ENCODE data around the gene DDX3X.
"Not testable (repeated sequence)": the region's sequence is repeated elsewhere in the genome, so short reads cannot be mapped to it uniquely, and the experiment has no call there.

DDX3X gene

DNA sequence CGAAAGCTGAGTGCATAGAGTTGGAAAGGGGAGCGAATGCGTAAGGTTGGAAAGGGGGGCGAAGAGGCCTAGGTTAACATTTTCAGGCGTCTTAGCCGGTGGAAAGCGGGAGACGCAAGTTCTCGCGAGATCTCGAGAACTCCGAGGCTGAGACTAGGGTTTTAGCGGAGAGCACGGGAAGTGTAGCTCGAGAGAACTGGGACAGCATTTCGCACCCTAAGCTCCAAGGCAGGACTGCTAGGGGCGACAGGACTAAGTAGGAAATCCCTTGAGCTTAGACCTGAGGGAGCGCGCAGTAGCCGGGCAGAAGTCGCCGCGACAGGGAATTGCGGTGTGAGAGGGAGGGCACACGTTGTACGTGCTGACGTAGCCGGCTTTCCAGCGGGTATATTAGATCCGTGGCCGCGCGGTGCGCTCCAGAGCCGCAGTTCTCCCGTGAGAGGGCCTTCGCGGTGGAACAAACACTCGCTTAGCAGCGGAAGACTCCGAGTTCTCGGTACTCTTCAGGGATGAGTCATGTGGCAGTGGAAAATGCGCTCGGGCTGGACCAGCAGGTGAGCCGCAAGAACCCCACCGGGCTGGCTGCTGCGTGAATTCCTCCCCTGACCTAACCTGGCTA is at the start of gene DDX3X:
Gene DDX3X (plus strand): TSS at position 419 of the 619 bp plus-strand sequence. CDS start 91 bp downstream, at position 510.
- peak within 1 kb of the TSS; percentile 100 for H3K27ac ChIP-seq (ENCODE audit: low read length)
- no peaks in the 10 kb centered on the region for H3K27me3 ChIP-seq (ENCODE audit: control insufficient read depth, insufficient read depth, low read length)
- H3K9me3 ChIP-seq (ENCODE audit: control insufficient read depth, low read depth, low read length): no peaks in the 10 kb centered on the region
- H3K36me3 ChIP-seq (ENCODE audit: control insufficient read depth, low read depth, low read length): no peaks in the 10 kb centered on the region
- peaks cover 12% of the 10 kb centered on the region for H3K4me1 ChIP-seq (ENCODE audit: control insufficient read depth, low read depth, low read length)
- H3K4me3 ChIP-seq (ENCODE audit: low read length): peak within 1 kb of the TSS; percentile 82
- peak within 1 kb of the TSS; percentile 99 for H3K9ac ChIP-seq (ENCODE audit: low read length)

DNA sequence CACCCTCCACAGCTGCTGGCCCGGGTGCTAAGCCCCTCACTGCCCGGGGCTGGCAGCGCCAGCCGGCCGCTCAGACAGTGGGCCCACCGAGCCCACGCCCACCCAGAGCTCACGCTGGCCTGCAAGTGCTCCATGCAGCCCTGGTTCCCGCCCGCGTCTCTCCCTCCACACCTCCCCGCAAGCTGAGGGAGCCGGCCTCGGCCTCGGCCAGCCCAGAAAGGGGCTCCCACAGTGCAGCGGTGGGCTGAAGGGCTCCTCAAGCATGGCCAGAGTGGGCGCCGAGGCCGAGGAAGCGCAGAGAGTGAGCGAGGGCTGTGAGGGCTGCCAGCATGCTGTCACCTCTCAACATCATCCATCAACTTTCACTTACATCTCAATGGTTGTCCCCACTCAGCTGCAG is 48.0 kb upstream of the DDX3X start:
- H3K9ac ChIP-seq (ENCODE audit: low read length); H3K36me3 ChIP-seq (ENCODE audit: control insufficient read depth, low read depth, low read length); H3K27me3 ChIP-seq (ENCODE audit: control insufficient read depth, insufficient read depth, low read length); H3K4me1 ChIP-seq (ENCODE audit: control insufficient read depth, low read depth, low read length); H3K9me3 ChIP-seq (ENCODE audit: control insufficient read depth, low read depth, low read length); H3K4me3 ChIP-seq (ENCODE audit: low read length); H3K27ac ChIP-seq (ENCODE audit: low read length): not testable (repeated sequence)

DNA sequence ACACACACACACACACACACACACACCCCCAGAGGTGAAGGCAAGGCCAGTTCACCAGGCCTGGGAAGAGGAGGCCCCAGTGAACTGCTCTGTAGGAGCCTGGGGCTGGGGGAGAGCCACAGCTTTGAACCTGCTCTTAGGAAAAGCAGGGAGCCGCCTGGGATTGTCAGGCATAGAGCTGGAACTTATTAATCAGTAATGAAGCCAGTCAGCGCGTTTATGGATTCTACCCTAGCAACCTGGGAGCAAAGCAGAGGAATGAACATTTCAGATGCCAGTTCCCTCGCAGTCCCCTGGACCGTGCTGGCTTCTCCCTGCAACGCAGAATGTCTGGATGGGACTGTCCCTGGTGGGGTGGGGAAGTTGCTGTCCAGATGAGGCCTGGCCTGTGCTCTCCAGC is 45.3 kb upstream of the DDX3X start:
- H3K9ac ChIP-seq (ENCODE audit: low read length): no peak overlapping the region

GRCh38 chrX:41289095-41289494 is 44.9 kb upstream of the DDX3X start:
- Histone ChIP-seq H3K4me3 (ENCODE audit: low read length) (no peak overlapping the region), H3K4me1 (ENCODE audit: control insufficient read depth, low read depth, low read length) (peaks cover 7% of the 10 kb centered on the region), H3K36me3 (ENCODE audit: control insufficient read depth, low read depth, low read length) (no peaks in the 10 kb centered on the region), H3K27me3 (ENCODE audit: control insufficient read depth, insufficient read depth, low read length) (no peaks in the 10 kb centered on the region), H3K27ac (ENCODE audit: low read length) (no peak overlapping the region), H3K9me3 (ENCODE audit: control insufficient read depth, low read depth, low read length) (peaks cover 7% of the 10 kb centered on the region), H3K9ac (ENCODE audit: low read length) (no peak overlapping the region)

More for the DNA sequence above, 45.3 kb upstream of the DDX3X start:
- H3K36me3 ChIP-seq (ENCODE audit: control insufficient read depth, low read depth, low read length): no peaks in the 10 kb centered on the region
- H3K9me3 ChIP-seq (ENCODE audit: control insufficient read depth, low read depth, low read length): peaks cover 7% of the 10 kb centered on the region
- no peaks in the 10 kb centered on the region for H3K27me3 ChIP-seq (ENCODE audit: control insufficient read depth, insufficient read depth, low read length)
- H3K27ac ChIP-seq (ENCODE audit: low read length): no peak overlapping the region
- peaks cover 7% of the 10 kb centered on the region for H3K4me1 ChIP-seq (ENCODE audit: control insufficient read depth, low read depth, low read length)
- no peak overlapping the region for H3K4me3 ChIP-seq (ENCODE audit: low read length)

DNA sequence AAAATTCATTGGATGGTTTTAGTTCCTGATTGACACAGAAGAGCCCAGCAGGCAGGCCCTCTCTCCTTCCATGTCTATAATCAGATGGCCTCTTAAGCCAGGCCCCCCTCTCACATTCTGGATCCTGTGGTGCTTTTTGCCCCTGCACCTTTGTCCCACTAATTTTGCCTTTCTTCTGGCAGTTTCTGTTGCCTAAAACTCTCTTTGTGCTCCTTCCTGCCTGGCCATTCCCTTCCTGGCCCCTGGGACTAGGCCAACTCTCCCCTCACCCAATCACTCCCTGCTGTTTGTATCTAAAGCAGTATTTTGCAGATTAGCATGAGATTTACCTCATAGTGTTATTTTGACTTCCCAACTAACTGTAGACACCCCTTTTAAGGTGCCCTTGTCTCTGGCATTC is 42.7 kb upstream of the DDX3X start:
- peaks cover 7% of the 10 kb centered on the region for H3K9me3 ChIP-seq (ENCODE audit: control insufficient read depth, low read depth, low read length)
- H3K27me3 ChIP-seq (ENCODE audit: control insufficient read depth, insufficient read depth, low read length): no peaks in the 10 kb centered on the region
- peak overlapping the region; percentile 4 for H3K27ac ChIP-seq (ENCODE audit: low read length)
- H3K36me3 ChIP-seq (ENCODE audit: control insufficient read depth, low read depth, low read length): no peaks in the 10 kb centered on the region
- H3K9ac ChIP-seq (ENCODE audit: low read length): no peak overlapping the region
- peaks cover 7% of the 10 kb centered on the region for H3K4me1 ChIP-seq (ENCODE audit: control insufficient read depth, low read depth, low read length)
- no peak overlapping the region for H3K4me3 ChIP-seq (ENCODE audit: low read length)

- Histone ChIP-seq H3K9me3 (ENCODE audit: control insufficient read depth, low read depth, low read length) (peaks cover 7% of the 10 kb centered on the region), H3K27ac (ENCODE audit: low read length) (no peak overlapping the region), H3K36me3 (ENCODE audit: control insufficient read depth, low read depth, low read length) (no peaks in the 10 kb centered on the region), H3K4me3 (ENCODE audit: low read length) (no peak overlapping the region), H3K4me1 (ENCODE audit: control insufficient read depth, low read depth, low read length) (peaks cover 7% of the 10 kb centered on the region), H3K9ac (ENCODE audit: low read length) (no peak overlapping the region), H3K27me3 (ENCODE audit: control insufficient read depth, insufficient read depth, low read length) (no peaks in the 10 kb centered on the region)
Measured at GRCh38 chrX:41293269-41293668, 40.7 kb upstream of the DDX3X start.

DNA sequence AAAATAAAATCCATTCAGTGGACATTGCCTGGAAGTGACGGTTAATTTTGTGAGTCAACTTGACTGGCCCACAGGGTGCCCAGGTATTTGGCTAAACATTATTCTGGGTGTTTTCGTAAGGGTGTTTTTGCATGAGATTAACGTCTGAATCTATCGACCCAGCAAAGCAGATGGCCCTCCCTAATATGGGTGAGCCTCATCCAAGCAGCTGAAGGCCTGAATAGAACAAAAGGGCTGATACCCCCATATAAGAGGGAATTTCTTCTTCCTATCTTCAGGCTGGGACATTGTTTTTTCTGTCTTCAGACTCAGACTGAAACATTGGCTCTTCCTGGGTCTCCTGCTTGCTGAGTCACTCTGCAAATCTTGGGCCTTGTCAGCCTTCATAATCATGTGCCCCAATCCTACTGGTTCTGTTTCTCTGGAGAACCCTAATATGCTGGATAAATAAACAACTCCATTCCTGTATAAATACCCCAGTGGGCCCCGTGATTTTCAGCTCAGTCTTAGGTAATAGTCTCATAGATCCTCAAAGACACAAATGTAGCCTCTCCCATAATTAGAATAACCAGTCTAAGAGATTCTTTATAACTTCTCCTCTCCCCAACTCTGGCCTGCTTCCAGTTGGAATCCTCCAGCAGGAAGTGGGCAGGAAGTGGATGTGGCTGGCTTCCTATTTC is 33.1 kb upstream of the DDX3X start:
- H3K9ac ChIP-seq (ENCODE audit: low read length): no peak overlapping the region
- H3K9me3 ChIP-seq (ENCODE audit: control insufficient read depth, low read depth, low read length): no peaks in the 10 kb centered on the region
- H3K4me3 ChIP-seq (ENCODE audit: low read length): no peak overlapping the region
- H3K4me1 ChIP-seq (ENCODE audit: control insufficient read depth, low read depth, low read length): no peaks in the 10 kb centered on the region
- H3K27me3 ChIP-seq (ENCODE audit: control insufficient read depth, insufficient read depth, low read length): no peaks in the 10 kb centered on the region
- H3K27ac ChIP-seq (ENCODE audit: low read length): no peak overlapping the region
- H3K36me3 ChIP-seq (ENCODE audit: control insufficient read depth, low read depth, low read length): no peaks in the 10 kb centered on the region

- H3K9me3 ChIP-seq (ENCODE audit: control insufficient read depth, low read depth, low read length): no peaks in the 10 kb centered on the region
- H3K27ac ChIP-seq (ENCODE audit: low read length): no peak overlapping the region
- no peaks in the 10 kb centered on the region for H3K27me3 ChIP-seq (ENCODE audit: control insufficient read depth, insufficient read depth, low read length)
- H3K4me1 ChIP-seq (ENCODE audit: control insufficient read depth, low read depth, low read length): no peaks in the 10 kb centered on the region
- H3K36me3 ChIP-seq (ENCODE audit: control insufficient read depth, low read depth, low read length): no peaks in the 10 kb centered on the region
- no peak overlapping the region for H3K9ac ChIP-seq (ENCODE audit: low read length)
- H3K4me3 ChIP-seq (ENCODE audit: low read length): no peak overlapping the region
Measured at GRCh38 chrX:41301438-41301824, 32.5 kb upstream of the DDX3X start.

GRCh38 chrX:41302370-41302769 is 31.6 kb upstream of the DDX3X start:
- H3K36me3 ChIP-seq (ENCODE audit: control insufficient read depth, low read depth, low read length): no peaks in the 10 kb centered on the region
- no peaks in the 10 kb centered on the region for H3K27me3 ChIP-seq (ENCODE audit: control insufficient read depth, insufficient read depth, low read length)
- H3K9ac ChIP-seq (ENCODE audit: low read length): no peak overlapping the region
- H3K4me3 ChIP-seq (ENCODE audit: low read length): no peak overlapping the region
- H3K9me3 ChIP-seq (ENCODE audit: control insufficient read depth, low read depth, low read length): no peaks in the 10 kb centered on the region
- H3K27ac ChIP-seq (ENCODE audit: low read length): no peak overlapping the region
- H3K4me1 ChIP-seq (ENCODE audit: control insufficient read depth, low read depth, low read length): no peaks in the 10 kb centered on the region

GRCh38 chrX:41303013-41303412 is 30.9 kb upstream of the DDX3X start:
- no peak overlapping the region for H3K27ac ChIP-seq (ENCODE audit: low read length)
- H3K4me1 ChIP-seq (ENCODE audit: control insufficient read depth, low read depth, low read length): no peaks in the 10 kb centered on the region
- H3K9ac ChIP-seq (ENCODE audit: low read length): no peak overlapping the region
- H3K9me3 ChIP-seq (ENCODE audit: control insufficient read depth, low read depth, low read length): no peaks in the 10 kb centered on the region
- no peaks in the 10 kb centered on the region for H3K36me3 ChIP-seq (ENCODE audit: control insufficient read depth, low read depth, low read length)
- no peak overlapping the region for H3K4me3 ChIP-seq (ENCODE audit: low read length)
- no peaks in the 10 kb centered on the region for H3K27me3 ChIP-seq (ENCODE audit: control insufficient read depth, insufficient read depth, low read length)

- no peaks in the 10 kb centered on the region for H3K9me3 ChIP-seq (ENCODE audit: control insufficient read depth, low read depth, low read length)
- H3K4me1 ChIP-seq (ENCODE audit: control insufficient read depth, low read depth, low read length): no peaks in the 10 kb centered on the region
- H3K27me3 ChIP-seq (ENCODE audit: control insufficient read depth, insufficient read depth, low read length): no peaks in the 10 kb centered on the region
- H3K36me3 ChIP-seq (ENCODE audit: control insufficient read depth, low read depth, low read length): no peaks in the 10 kb centered on the region
- no peak overlapping the region for H3K4me3 ChIP-seq (ENCODE audit: low read length)
- no peak overlapping the region for H3K27ac ChIP-seq (ENCODE audit: low read length)
- no peak overlapping the region for H3K9ac ChIP-seq (ENCODE audit: low read length)
Measured at GRCh38 chrX:41304178-41304577, 29.8 kb upstream of the DDX3X start.
